Brain pericyte (primary cell): ENCODE measurements around the gene SHROOM3.

ENCODE experiments used
- DNase-seq: peaks from one replicate; pipeline ENCODE4 v3.0.0-alpha.2; 2012; ENCODE audit warnings: low read depth, low spot score

The SHROOM3 gene

DNA sequence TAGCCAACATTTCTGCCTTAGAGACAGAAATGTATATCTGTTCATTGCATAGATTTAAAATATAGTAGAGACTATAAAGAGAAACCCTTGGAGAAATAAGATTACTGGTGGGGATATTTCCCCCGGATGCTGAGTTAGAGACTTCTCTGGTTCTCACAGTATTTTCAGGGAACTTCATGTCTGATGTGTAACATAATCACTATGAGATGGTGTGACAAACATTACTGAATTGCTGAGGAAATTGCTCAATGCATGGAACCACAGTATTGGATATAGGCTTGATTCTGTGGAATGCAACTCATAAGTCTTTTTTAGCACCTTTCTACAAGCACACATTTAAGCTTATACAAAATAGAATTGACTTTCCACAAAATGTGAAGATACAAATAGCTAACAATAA is 310.2 kb downstream of the SHROOM3 start:
- DNase-seq: no peak

DNA sequence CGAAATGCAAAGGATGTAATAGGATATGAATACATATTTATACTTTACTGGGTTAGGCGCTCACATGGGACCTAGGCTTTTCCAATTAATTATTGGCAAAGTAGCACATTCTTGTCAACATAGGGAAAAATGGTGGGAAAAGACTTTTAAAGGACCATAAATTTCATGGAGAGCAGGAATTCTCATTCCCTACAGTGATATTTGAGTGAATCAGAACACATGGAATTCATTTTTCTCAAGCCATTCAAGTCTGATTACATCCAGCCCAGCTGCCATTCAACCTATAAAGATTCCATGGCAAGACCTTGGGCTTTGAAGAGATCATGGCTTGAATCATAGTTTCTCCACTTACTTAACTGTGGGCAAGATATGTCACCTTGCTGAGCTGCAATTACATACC is 312.5 kb downstream of the SHROOM3 start:
- no peak for DNase-seq

DNA sequence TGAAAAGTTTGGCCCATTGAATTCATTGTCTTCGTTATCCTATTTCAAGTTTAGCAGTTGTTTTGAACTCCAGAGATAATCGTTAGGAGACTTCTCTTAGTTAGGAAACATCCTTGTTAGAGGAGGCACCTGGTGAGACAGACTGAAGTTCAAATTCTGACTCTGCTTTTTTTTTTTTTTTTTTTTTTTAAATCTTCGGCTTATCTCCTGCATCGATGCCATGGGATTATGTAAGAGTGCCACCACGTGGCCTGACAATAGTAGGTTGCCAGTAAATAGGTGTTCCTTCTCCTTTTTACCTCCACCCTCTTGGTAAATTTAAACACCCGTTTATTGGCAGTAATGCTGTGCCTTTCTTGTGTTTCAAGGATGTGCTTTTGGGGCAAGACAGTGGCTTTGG is 313.6 kb downstream of the SHROOM3 start:
- DNase-seq: no peak

DNA sequence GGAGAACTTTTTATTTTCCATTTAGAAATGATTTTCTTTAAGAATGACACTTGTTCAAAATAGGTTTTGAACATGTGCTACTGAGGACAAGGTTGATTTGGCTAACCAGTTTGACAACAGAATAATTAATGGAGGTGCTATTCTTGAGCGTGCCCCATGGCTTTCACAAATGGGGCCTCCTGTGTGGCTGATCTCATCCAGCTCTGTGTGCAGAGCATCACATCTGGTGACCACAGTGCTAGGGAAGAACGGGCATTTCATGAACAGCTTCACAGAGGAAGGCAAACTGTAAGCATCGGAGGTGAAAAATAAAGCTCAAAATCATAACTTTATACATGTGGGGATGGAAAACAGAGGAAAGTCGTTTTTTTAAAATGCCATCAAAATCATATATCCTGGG is 314.3 kb downstream of the SHROOM3 start:
- no peak for DNase-seq

GRCh38 chr4:76750716-76751115 is 315.7 kb downstream of the SHROOM3 start:
- no peak for DNase-seq

GRCh38 chr4:76751612-76752343 is 316.7 kb downstream of the SHROOM3 start:
- DNase-seq: no peak

- peak; percentile 77 for DNase-seq
Measured at GRCh38 chr4:76752861-76753501, 318.0 kb downstream of the SHROOM3 start.

GRCh38 chr4:76753814-76754213 is 318.8 kb downstream of the SHROOM3 start:
- DNase-seq: peak; percentile 48

- DNase-seq: no peak
Measured at GRCh38 chr4:76754439-76754838, 319.4 kb downstream of the SHROOM3 start.

GRCh38 chr4:76755756-76756155 is 320.7 kb downstream of the SHROOM3 start:
- DNase-seq: no peak

DNA sequence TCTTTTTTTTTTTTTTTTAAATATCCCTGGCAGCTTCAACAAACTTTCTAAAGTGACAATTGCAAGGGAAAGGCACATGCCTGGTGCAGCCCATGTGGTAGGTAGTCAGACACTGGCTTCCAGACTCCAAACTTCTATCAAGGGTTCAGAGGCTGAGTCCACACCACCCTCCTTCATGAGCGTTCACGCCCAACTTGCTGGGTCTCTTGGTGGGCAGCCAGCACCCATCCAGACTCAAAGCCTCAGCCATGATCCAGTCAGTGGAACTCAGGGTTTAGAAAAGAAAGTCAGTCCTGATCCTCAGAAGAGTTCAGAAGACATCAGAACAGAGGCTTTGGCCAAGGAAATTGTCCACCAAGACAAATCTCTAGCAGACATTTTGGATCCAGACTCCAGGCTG is 321.4 kb downstream of the SHROOM3 start:
- DNase-seq: no peak

DNA sequence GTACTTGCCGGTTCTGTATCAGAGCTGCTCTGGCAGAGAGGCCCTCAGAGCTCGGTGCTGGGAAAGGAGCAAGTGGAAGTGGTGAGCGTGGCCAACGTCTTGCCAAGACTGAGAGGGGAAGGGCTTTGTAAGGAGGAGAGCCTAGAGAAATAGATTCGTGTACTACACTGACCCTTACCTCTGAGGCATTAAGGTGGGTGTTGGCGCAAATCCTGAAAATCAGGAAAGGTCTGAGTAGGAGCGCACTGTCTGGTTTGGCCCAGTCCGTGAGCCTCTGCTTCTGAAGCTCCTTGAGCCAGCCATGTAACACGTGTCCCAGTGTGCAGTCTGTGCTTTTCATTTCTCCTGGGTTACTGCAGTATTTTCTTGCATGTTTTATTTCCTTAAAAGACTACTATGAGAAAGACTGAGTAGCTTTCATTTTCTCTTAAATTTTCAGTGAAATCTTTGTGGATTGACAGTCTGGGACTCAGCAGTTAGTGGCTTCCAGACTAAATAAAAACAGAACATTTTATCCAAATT is 322.4 kb downstream of the SHROOM3 start:
- DNase-seq: no peak

- DNase-seq: no peak
Measured at GRCh38 chr4:76758290-76758882, 323.4 kb downstream of the SHROOM3 start.

DNA sequence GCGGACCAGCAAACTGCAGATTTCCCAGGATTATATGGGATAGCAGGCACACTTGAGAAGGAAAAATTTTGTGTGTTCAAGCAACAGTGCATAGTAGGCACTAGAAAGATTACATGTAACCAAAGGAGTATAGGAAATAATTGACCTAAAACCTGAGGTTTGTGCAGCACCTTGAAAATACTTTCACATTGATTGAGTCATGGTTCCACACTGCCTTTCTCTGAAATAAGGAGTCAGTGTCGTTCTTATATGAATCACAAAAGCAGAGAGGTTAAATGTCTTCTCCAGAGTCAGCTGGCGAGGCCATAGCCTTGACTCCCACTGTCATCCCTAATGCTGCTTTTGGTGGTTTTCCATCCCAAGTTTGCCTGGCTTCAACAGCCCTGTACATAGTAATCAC is 324.0 kb downstream of the SHROOM3 start:
- no peak for DNase-seq

DNA sequence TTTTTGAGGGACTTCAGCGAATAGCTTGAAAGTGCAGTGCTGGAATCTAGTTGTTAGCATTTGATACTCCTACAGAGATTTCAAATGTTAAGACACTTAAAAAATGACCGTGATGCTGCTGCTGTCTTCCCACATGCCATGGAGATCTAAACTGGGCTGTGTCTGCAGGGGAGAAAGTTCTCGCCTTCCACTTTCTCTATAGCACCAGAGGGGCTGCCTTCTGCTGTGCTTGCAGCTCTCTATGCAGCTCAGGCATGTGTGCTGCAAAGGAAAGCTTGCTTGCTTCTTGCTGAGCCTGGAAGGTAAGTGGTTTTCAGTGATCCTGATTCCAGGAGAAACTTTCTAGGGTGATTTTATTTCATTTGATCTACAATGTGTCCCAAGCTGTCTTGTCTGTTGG is 325.2 kb downstream of the SHROOM3 start:
- no peak for DNase-seq

GRCh38 chr4:76762137-76763130 is 327.4 kb downstream of the SHROOM3 start:
- no peak for DNase-seq

- DNase-seq: no peak
Measured at GRCh38 chr4:76764251-76764650, 329.2 kb downstream of the SHROOM3 start.

DNA sequence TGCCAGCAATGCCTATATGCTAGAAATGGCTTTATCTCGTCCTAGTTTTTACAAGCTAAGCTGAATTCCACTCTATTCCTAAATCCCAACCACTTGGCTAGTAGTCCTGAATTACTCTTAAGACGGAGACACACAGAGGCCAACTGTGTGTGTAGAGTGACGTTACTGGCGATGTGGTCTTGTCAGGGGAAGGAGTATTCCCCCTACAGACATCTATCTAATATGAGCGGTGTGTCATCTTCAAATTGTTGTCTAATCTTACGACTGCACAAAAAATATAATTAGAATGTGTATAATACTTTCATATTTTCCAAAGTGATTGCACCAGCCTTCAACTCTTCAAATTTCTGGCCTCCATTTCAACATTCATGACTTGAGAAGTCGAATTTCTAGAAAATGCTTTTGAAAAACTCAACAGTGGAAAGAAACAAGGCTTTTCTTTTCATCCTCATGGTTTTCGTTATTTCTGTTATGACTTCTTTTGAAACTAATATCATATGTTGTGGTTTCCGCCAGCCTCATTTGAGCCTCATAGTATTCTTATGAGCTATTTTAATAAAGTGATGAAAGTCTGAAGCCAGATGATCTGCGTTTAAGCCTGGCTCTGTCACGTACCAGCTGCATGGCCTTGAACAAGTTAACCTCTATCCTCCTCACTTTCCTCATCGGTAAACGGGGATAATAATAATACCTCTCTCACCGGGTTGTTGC is 330.6 kb downstream of the SHROOM3 start:
- DNase-seq: no peak

- no peak for DNase-seq
Measured at GRCh38 chr4:76767983-76768382, 333.0 kb downstream of the SHROOM3 start.

DNA sequence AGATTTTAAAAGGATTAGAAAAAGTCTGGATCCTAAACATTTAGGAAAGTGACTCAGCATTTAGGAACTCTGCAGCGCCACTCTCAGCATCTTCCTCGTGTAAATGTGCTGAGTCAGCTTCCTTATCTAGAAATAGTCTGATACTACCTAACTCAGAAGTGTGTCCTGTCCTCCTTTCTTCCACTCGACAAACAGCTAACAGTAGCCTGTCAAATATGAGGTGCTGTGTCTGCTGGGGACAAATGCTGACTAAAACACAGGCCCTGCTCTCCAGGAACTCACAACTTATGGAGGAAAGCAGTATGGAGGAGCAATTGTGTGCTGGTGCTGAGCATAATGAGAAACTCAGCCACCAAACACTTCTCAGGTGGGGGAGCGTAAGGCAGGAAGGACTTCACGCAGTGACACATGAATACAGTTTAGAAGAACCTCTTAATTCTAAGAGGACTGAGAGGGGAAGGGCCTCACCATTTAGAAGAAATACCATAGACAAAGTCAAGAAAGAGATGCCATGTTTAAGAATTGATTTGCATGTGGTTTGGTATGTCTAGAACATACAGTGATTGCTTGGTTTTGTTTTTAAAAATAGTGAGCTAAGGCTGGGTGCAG is 337.6 kb downstream of the SHROOM3 start:
- DNase-seq: no peak

DNA sequence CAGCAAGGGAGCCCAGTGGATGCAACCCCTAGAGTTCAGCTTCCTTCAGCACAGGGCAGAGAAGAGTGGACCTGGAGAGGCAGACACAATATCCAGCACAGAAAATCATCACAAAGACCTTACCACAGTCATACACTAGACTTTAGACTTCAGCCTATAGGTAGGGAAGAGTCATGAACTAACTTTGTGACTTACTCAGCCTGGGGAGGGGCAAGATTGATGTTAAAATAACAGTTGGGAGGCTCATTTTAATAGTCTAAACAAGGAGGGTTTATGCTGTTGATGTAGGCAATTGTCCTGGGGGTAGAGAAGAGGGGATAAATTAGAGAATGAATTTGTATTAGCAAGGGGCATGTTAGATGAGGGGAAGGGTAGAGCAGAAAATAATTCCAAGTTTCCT is 338.7 kb downstream of the SHROOM3 start:
- DNase-seq: no peak
